H9 (cell line): Measurements from ENCODE around the gene UROS. TPM values are rescaled to one million over a fixed set of nuclear protein-coding genes. Genes with fewer than 3 reads are reported as not detected.

ENCODE experiments used
- DNase-seq: peaks from one replicate; pipeline ENCODE4 v3.0.0-alpha.2; 2017
- H2AFZ ChIP-seq: one replicate; pipeline ENCODE4 v1.6.1; 2013; ENCODE audit warnings: mild to moderate bottlenecking, low read length, control low read depth, moderate library complexity
- H2AK5ac ChIP-seq: 2 replicates; pipeline ENCODE4 v1.6.1; 2013; ENCODE audit warnings: low read length, control low read depth, mixed read lengths; ENCODE audit not compliant: insufficient read length
- H2BK120ac ChIP-seq: one replicate; pipeline ENCODE4 v1.6.1; 2013; ENCODE audit warnings: low read depth, mild to moderate bottlenecking, low read length, control low read depth, inconsistent platforms; ENCODE audit not compliant: poor library complexity, severe bottlenecking
- H2BK12ac ChIP-seq: 2 replicates; pipeline ENCODE4 v1.6.1; 2013; ENCODE audit warnings: low read length, control low read depth, mixed read lengths, low read depth; ENCODE audit not compliant: insufficient read length
- H2BK15ac ChIP-seq: 2 replicates; pipeline ENCODE4 v1.6.1; 2013; ENCODE audit warnings: low read depth, low read length, control low read depth
- H2BK20ac ChIP-seq: one replicate; pipeline ENCODE4 v1.6.1; 2013; ENCODE audit warnings: low read depth, mild to moderate bottlenecking, low read length, control low read depth, inconsistent platforms; ENCODE audit not compliant: poor library complexity, severe bottlenecking
- H2BK5ac ChIP-seq: 2 replicates; pipeline ENCODE4 v1.6.1; 2013; ENCODE audit warnings: low read length, control low read depth, mixed read lengths; ENCODE audit not compliant: insufficient read length
- H3K14ac ChIP-seq: 2 replicates; pipeline ENCODE4 v1.6.1; 2013; ENCODE audit warnings: low read length, control low read depth; ENCODE audit not compliant: insufficient read depth
- H3K18ac ChIP-seq: 2 replicates; pipeline ENCODE4 v1.6.1; 2013; ENCODE audit warnings: low read depth, mild to moderate bottlenecking, mixed read lengths, low read length, control low read depth; ENCODE audit not compliant: insufficient read length
- H3K23ac ChIP-seq: 2 replicates; pipeline ENCODE4 v1.6.1; 2013; ENCODE audit warnings: low read length, control low read depth, mixed read lengths, low read depth; ENCODE audit not compliant: insufficient read length
- H3K23me2 ChIP-seq: 2 replicates; pipeline ENCODE4 v1.6.1; 2013; ENCODE audit warnings: low read depth, mild to moderate bottlenecking, mixed read lengths, low read length, control low read depth; ENCODE audit not compliant: insufficient read length, poor library complexity, severe bottlenecking
- H3K27ac ChIP-seq: 2 replicates; pipeline ENCODE4 v1.5.1; 2013; ENCODE audit warnings: low read length, control low read depth, mixed read lengths, low read depth; ENCODE audit not compliant: insufficient read length
- H3K27me3 ChIP-seq: 2 replicates; pipeline ENCODE4 v1.6.1; 2013; ENCODE audit warnings: low read length, control low read depth, inconsistent platforms; ENCODE audit not compliant: insufficient read depth
- H3K4ac ChIP-seq: 2 replicates; pipeline ENCODE4 v1.6.1; 2013; ENCODE audit warnings: low read depth, mild to moderate bottlenecking, control low read depth, inconsistent platforms, low read length, moderate library complexity
- H3K4me1 ChIP-seq: 2 replicates; pipeline ENCODE4 v1.6.1; 2013; ENCODE audit warnings: low read length, control low read depth, inconsistent platforms; ENCODE audit not compliant: insufficient read depth
- H3K4me2 ChIP-seq: 2 replicates; pipeline ENCODE4 v1.6.1; 2013; ENCODE audit warnings: low read length, control low read depth, mixed read lengths; ENCODE audit not compliant: insufficient read length, insufficient read depth
- H3K56ac ChIP-seq: 2 replicates; pipeline ENCODE4 v1.6.1; 2013; ENCODE audit warnings: low read depth, mild to moderate bottlenecking, mixed read lengths, low read length, control low read depth; ENCODE audit not compliant: insufficient read length
- H3K79me1 ChIP-seq: 2 replicates; pipeline ENCODE4 v1.6.1; 2013; ENCODE audit warnings: low read depth, mild to moderate bottlenecking, moderate library complexity, low read length, control low read depth, inconsistent platforms; ENCODE audit not compliant: insufficient read depth, poor library complexity, severe bottlenecking
- H3K79me2 ChIP-seq: 2 replicates; pipeline ENCODE4 v1.6.1; 2013; ENCODE audit warnings: low read length, control low read depth, inconsistent platforms; ENCODE audit not compliant: insufficient read depth
- H3K9ac ChIP-seq: 2 replicates; pipeline ENCODE4 v1.6.1; 2013; ENCODE audit warnings: low read length, control low read depth, mixed read lengths; ENCODE audit not compliant: insufficient read length; ENCODE audit errors: extremely low read depth
- H3K9me3 ChIP-seq: one replicate; pipeline ENCODE4 v1.6.1; 2013; ENCODE audit warnings: low read depth, low read length, inconsistent platforms; ENCODE audit not compliant: control insufficient read depth
- H3T11ph ChIP-seq: one replicate; pipeline ENCODE4 v1.6.1; 2013; ENCODE audit warnings: mild to moderate bottlenecking, low read length, control low read depth, inconsistent platforms
- H4K20me1 ChIP-seq: one replicate; pipeline ENCODE4 v1.6.1; 2013; ENCODE audit not compliant: control insufficient read depth, insufficient read length, insufficient read depth
- H4K5ac ChIP-seq: 2 replicates; pipeline ENCODE4 v1.6.1; 2013; ENCODE audit warnings: low read depth, mild to moderate bottlenecking, mixed read lengths, low read length, control low read depth; ENCODE audit not compliant: insufficient read length
- H4K8ac ChIP-seq: replicated peaks from 2 replicates; pipeline ENCODE4 v1.6.1; 2013; ENCODE audit warnings: low read length, control low read depth, mixed read lengths, low read depth; ENCODE audit not compliant: insufficient read length
- H4K91ac ChIP-seq: 2 replicates; pipeline ENCODE4 v1.6.1; 2013; ENCODE audit warnings: low read depth, mild to moderate bottlenecking, moderate library complexity, mixed read lengths, low read length, control low read depth; ENCODE audit not compliant: insufficient read length
- H3K27ac Mint-ChIP-seq, 3 experiments: 2 replicates in 2 of 3; 3 replicates in 1 of 3; pipeline ENCODE4 v1.8.0; 2020 to 2021; ENCODE audit warnings: mixed read lengths in 3 of 3, mild to moderate bottlenecking in 1 of 3, moderate library complexity in 1 of 3
- H3K27me3 Mint-ChIP-seq: 2 replicates; pipeline ENCODE4 v1.8.0; 2021; ENCODE audit warnings: low read depth, mild to moderate bottlenecking, moderate library complexity, mixed read lengths
- H3K36me3 Mint-ChIP-seq, 3 experiments: 2 replicates in 2 of 3; 3 replicates in 1 of 3; pipeline ENCODE4 v1.8.0; 2020 to 2021; ENCODE audit warnings: low read depth in 3 of 3, mixed read lengths in 3 of 3; ENCODE audit not compliant: insufficient read depth in 1 of 3
- H3K4me1 Mint-ChIP-seq, 2 experiments: 2 replicates each; pipeline ENCODE4 v1.8.0; 2020; ENCODE audit warnings: mixed read lengths in 2 of 2
- H3K4me3 Mint-ChIP-seq, 2 experiments: 2 replicates in 1 of 2; 3 replicates in 1 of 2; pipeline ENCODE4 v1.8.0; 2020 to 2021; ENCODE audit warnings: mild to moderate bottlenecking in 2 of 2, mixed read lengths in 2 of 2, moderate library complexity in 1 of 2
- H3K9me3 Mint-ChIP-seq, 2 experiments: 2 replicates in 1 of 2; 3 replicates in 1 of 2; pipeline ENCODE4 v1.8.0; 2020; ENCODE audit warnings: mild to moderate bottlenecking in 2 of 2, mixed read lengths in 2 of 2, moderate library complexity in 1 of 2
- WGBS: extraction: QIAGEN DNeasy Blood & Tissue Kit; methylation state at CpG from one replicate; pipeline ENCODE4 v1.1.7; 2013; ENCODE audit warnings: missing lambda C conversion rate, low lambda C conversion rate, mixed read lengths; ENCODE audit not compliant: insufficient read length; ENCODE audit errors: extremely low coverage; 5-methylcytosine and 5-hydroxymethylcytosine counted together
- total RNA-seq: library from RNA; stranded (reverse); gene quantifications from 2 replicates; pipeline ENCODE4 v1.2.1, GENCODE V29; 2021
- TF ChIP-seq, protein P1 (sequence below): fragments of 200-600 bp; sonication (generic); conservative IDR thresholded peaks from 3 replicates; pipeline ENCODE4 v1.8.0; 2021; ENCODE audit warnings: antibody characterized with exemption, mild to moderate bottlenecking

Gene UROS
- total RNA-seq, 1 experiment from 2014 or later = 42.3 TPM

DNA sequence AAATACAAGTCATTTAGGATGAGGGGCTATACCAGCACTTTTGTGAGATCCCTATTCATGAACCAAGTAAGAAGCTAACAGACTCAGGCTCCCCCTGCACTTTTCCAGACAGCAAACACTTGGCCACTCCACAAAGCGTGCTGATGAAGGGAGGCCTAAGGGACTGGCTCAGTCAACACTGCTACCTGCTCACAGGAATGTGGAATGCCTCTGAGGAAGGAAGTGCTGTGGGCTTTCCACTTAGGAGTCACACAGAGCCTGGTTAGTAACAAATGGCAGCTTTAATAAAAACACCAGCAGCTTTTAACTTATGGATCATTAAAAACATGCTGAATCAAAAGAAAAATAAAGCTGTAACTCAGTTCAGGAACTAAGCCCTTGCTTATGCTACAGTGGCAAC, 15.0 kb downstream of the UROS start:
- no peaks in the 10 kb centered on the region for H3K9me3 ChIP-seq

More for the DNA sequence above, 15.0 kb downstream of the UROS start:
- H2BK5ac ChIP-seq = no peak overlapping the region
- DNase-seq = no peak
- H3K23me2 ChIP-seq = no peaks in the 10 kb centered on the region
- no peaks in the 10 kb centered on the region for H3K4me1 ChIP-seq
- no peaks in the 10 kb centered on the region for H3K79me1 ChIP-seq
- no peak overlapping the region for H3K27ac Mint-ChIP-seq
- H3K27me3 ChIP-seq = no peaks in the 10 kb centered on the region
- H2AK5ac ChIP-seq = no peak overlapping the region
- H3T11ph ChIP-seq = no peak overlapping the region
- no CpG with 5 or more reads among the region's 1 CpG for WGBS
- H3K36me3 Mint-ChIP-seq = peaks cover 25 to 56% (median 46%) of the 10 kb centered on the region in 3 experiments; a peak in 6 of 7 replicates
- no peak overlapping the region for H2BK15ac ChIP-seq
- no peak overlapping the region for H2BK120ac ChIP-seq
- no peak overlapping the region for H3K18ac ChIP-seq
- H4K20me1 ChIP-seq = no peaks in the 10 kb centered on the region
- H4K5ac ChIP-seq = no peak overlapping the region
- peaks cover 7% of the 10 kb centered on the region in 2 experiments; a peak in 3 of 4 replicates for H3K4me1 Mint-ChIP-seq
- H4K8ac ChIP-seq = no peak overlapping the region
- no peak overlapping the region for H3K56ac ChIP-seq
- no peak overlapping the region for H3K23ac ChIP-seq
- H3K4ac ChIP-seq = no peak overlapping the region
- H2BK20ac ChIP-seq = no peak overlapping the region
- H3K14ac ChIP-seq = no peak overlapping the region
- no peak overlapping the region for H3K4me3 Mint-ChIP-seq
- H2BK12ac ChIP-seq = no peak overlapping the region
- no peak overlapping the region for H3K9ac ChIP-seq
- H3K27me3 Mint-ChIP-seq = no peaks in the 10 kb centered on the region
- TF ChIP-seq, protein P1, sequence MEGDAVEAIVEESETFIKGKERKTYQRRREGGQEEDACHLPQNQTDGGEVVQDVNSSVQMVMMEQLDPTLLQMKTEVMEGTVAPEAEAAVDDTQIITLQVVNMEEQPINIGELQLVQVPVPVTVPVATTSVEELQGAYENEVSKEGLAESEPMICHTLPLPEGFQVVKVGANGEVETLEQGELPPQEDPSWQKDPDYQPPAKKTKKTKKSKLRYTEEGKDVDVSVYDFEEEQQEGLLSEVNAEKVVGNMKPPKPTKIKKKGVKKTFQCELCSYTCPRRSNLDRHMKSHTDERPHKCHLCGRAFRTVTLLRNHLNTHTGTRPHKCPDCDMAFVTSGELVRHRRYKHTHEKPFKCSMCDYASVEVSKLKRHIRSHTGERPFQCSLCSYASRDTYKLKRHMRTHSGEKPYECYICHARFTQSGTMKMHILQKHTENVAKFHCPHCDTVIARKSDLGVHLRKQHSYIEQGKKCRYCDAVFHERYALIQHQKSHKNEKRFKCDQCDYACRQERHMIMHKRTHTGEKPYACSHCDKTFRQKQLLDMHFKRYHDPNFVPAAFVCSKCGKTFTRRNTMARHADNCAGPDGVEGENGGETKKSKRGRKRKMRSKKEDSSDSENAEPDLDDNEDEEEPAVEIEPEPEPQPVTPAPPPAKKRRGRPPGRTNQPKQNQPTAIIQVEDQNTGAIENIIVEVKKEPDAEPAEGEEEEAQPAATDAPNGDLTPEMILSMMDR = no peak
- H3K4me2 ChIP-seq = no peak overlapping the region
- H2AFZ ChIP-seq = no peak overlapping the region
- no peak overlapping the region for H3K27ac ChIP-seq
- no peaks in the 10 kb centered on the region for H3K9me3 Mint-ChIP-seq
- no peak overlapping the region for H4K91ac ChIP-seq
- H3K79me2 ChIP-seq = no peaks in the 10 kb centered on the region
